ENCODE results near the gene GPR153. TPM values are rescaled to one million over a fixed set of nuclear protein-coding genes. Genes with fewer than 3 reads are reported as not detected.

GPR153 gene
- total RNA-seq, 2 donors from 2014 or later = 19.6 to 21.0 TPM

DNA sequence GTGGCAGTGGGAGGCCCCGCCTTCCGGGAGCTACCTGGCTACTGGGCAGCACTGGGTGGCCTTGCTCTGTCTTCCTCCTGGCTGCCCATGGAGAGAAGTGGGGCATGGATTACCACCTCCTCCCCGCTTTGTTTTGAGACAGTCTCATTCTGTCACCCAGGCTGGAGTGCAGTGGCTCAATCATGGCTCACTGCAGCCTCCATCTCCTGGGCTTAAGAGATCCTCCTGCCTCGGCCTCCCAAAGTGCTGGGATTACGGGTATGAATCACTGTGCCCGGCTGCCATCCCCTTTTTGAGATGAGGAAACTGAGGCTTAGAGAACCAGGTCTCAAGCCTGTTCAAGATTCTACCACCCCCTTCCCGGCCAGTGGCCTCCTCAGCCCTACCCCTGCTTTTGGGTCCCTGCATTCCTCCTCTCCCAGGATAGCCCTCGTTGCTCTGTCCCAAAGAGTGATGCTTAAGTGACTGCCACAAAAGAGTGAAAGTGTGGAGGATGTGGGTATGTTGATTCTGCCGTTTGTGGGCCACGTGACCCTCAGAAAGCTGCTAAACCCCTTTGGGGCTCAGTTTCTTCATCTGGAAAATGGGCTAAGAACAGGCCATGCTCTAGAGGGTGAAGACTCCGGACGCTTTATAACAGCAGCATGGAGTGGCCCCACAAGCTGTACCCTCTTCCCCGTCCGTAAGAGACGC lies 9.1 kb downstream of the GPR153 start:
- Histone ChIP-seq H3K4me3 (no peak overlapping the region), H3K4me1 (peaks cover 3% of the 10 kb centered on the region), H3K27me3 (peaks cover 16% of the 10 kb centered on the region), H3K9me3 (no peaks in the 10 kb centered on the region), H3K36me3 (no peaks in the 10 kb centered on the region), H3K9ac (ENCODE audit: low read depth in 2 of 2, low read length in 2 of 2) (no peak overlapping the region), H3K27ac (no peak overlapping the region)
- intact Hi-C loops (cut with DNase I) = no loop called here
- DNase-seq = no peak
- TF ChIP-seq, protein P1, sequence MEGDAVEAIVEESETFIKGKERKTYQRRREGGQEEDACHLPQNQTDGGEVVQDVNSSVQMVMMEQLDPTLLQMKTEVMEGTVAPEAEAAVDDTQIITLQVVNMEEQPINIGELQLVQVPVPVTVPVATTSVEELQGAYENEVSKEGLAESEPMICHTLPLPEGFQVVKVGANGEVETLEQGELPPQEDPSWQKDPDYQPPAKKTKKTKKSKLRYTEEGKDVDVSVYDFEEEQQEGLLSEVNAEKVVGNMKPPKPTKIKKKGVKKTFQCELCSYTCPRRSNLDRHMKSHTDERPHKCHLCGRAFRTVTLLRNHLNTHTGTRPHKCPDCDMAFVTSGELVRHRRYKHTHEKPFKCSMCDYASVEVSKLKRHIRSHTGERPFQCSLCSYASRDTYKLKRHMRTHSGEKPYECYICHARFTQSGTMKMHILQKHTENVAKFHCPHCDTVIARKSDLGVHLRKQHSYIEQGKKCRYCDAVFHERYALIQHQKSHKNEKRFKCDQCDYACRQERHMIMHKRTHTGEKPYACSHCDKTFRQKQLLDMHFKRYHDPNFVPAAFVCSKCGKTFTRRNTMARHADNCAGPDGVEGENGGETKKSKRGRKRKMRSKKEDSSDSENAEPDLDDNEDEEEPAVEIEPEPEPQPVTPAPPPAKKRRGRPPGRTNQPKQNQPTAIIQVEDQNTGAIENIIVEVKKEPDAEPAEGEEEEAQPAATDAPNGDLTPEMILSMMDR (IDR thresholded peaks at IDR 0.05) = no peak

DNA sequence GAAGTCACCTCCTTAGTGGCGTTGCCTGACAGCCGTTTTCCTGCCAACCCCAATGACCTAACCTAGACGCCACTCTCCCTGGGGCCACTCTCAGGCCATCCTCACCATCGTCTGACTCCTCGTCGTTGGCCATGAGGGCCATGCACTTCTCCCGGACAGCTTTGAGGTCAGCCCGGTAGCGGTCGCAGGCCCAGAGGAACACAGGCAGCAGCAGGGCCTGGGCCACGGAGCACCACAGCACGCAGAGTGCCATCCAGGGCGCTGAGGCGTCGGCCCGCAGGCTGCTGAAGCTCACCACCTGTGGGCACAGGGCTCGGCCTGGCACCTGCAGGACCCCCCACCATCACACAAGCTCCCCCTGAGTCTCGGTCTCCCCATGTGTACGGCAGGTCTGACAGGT lies 9.7 kb downstream of the GPR153 start:
- no peak for DNase-seq
- Histone ChIP-seq H3K36me3 (no peaks in the 10 kb centered on the region), H3K27me3 (peaks cover 20% of the 10 kb centered on the region), H3K4me1 (peaks cover 6% of the 10 kb centered on the region), H3K4me3 (no peak overlapping the region), H3K9ac (ENCODE audit: low read depth in 2 of 2, low read length in 2 of 2) (no peak overlapping the region), H3K9me3 (no peaks in the 10 kb centered on the region), H3K27ac (no peak overlapping the region)
- TF ChIP-seq, protein P1 (IDR thresholded peaks at IDR 0.05) = no peak
- intact Hi-C loops (cut with DNase I) = no loop called here

DNA sequence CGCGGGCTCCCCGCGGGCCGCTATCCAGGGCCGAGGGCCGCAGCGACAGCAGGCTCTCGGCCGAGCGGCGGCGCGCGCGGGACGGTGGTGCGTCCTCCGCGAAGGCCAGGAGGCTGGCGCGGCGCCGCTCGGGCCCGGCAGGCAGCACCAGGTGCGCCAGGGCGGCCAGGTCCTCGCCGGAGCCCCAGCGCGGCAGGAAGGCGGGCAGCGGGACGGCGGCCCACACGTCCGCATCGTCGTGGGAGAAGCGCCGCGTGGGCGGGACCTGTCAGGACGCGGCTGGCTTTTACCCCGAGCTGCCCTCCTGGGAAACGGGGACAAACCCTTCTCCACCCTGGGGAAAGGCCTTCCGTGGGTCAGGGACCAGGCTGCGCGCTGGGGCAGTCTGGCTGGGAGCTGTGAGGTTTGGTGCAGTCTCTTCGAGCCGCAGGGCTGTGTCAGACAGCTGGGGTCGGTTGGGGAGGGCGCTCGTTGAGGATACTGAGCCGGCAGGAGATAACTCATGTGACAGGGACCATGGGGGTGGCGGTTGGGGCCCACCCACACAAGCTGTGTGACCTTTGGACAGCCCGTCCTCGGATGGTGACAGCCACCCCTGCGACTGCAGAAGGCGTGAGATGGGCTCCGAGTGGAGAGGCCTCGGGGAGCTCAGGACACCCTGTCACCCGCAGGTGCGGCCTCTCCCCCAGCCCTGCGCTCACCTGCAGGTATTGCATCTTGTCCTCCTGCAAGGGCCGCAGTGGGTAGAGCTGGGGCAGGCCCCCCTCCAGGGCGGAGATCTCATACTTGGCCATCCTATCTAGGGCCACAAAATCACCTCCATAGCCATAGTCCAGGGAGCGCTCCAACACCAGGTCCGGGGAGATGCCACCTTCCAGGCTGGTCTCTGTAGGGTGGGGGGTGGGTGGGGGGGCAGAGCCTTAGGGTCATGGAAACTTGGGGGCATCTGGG lies 10.9 kb downstream of the GPR153 start:
- H3K27ac ChIP-seq = no peak overlapping the region
- no peak overlapping the region for H3K9ac ChIP-seq (ENCODE audit: low read depth in 2 of 2, low read length in 2 of 2)
- peaks cover 32% of the 10 kb centered on the region for H3K27me3 ChIP-seq
- DNase-seq = no peak
- no peak overlapping the region for H3K4me3 ChIP-seq
- peaks cover 17% of the 10 kb centered on the region for H3K4me1 ChIP-seq
- no peaks in the 10 kb centered on the region for H3K9me3 ChIP-seq
- TF ChIP-seq, protein P1 (IDR thresholded peaks at IDR 0.05) = no peak
- intact Hi-C loops (cut with DNase I) = loop anchor here (5.0 kb wide), 2 partner anchors 32 to 157 kb away; no protein-coding TSS in a partner anchor
- no peaks in the 10 kb centered on the region for H3K36me3 ChIP-seq

- Histone ChIP-seq H3K4me3 (peak overlapping the region; percentile 7), H3K27me3 (peaks cover 38% of the 10 kb centered on the region)
- DNase-seq = peak; percentile 46
Observed at GRCh38 chr1:6248932-6249738, 11.8 kb downstream of the GPR153 start.

More at GRCh38 chr1:6248932-6249738, 11.8 kb downstream of the GPR153 start:
- no peak overlapping the region for H3K27ac ChIP-seq
- H3K9ac ChIP-seq (ENCODE audit: low read depth in 2 of 2, low read length in 2 of 2) = peak overlapping the region in 1 of 2 donors; percentile 12
- TF ChIP-seq, protein P1 (IDR thresholded peaks at IDR 0.05) = no peak
- no peaks in the 10 kb centered on the region for H3K9me3 ChIP-seq
- H3K4me1 ChIP-seq = peaks cover 17% of the 10 kb centered on the region
- H3K36me3 ChIP-seq = no peaks in the 10 kb centered on the region
- intact Hi-C loops (cut with DNase I) = loop anchor here (5.0 kb wide), 2 partner anchors 33 to 158 kb away; no protein-coding TSS in a partner anchor

Data from colonic mucosa (tissue), 4 donors.